Activated CD4-positive, alpha-beta memory T cell treated with anti-CD3 and anti-CD28 coated beads, Interleukin-2, amount 10 ng/mL, durations not matched to agents 7 days and 5 days (primary cell): Measurements from ENCODE around the gene MPDU1. TPM values are rescaled to one million over a fixed set of nuclear protein-coding genes. Genes with fewer than 3 reads are reported as not detected.
"Not testable (repeated sequence)": the region's sequence is repeated elsewhere in the genome, so short reads cannot be mapped to it uniquely, and the experiment has no call there.

ENCODE experiments used
- CTCF ChIA-PET: fragments of 350-600 bp; sonication (Branson Sonifier 250); formaldehyde crosslinking; loops from one replicate; lab custom pipeline; 2021; ENCODE audit warnings: antibody characterized with exemption, inconsistent platforms; lab: Charles Lee
- POLR2A ChIA-PET: fragments of 350-600 bp; sonication (Branson Sonifier 250); formaldehyde crosslinking; loops from one replicate; lab custom pipeline; 2021; ENCODE audit warnings: antibody characterized with exemption; lab: Charles Lee
- DNase-seq: peaks from one replicate; pipeline ENCODE4 v3.0.0-alpha.2; 2020
- H3K27ac Mint-ChIP-seq: one replicate; pipeline ENCODE4 v1.8.0; 2021; ENCODE audit warnings: mild to moderate bottlenecking, mixed read lengths
- H3K27me3 Mint-ChIP-seq: one replicate; pipeline ENCODE4 v1.8.0; 2021; ENCODE audit warnings: mixed read lengths
- H3K36me3 Mint-ChIP-seq: one replicate; pipeline ENCODE4 v1.8.0; 2021; ENCODE audit warnings: low read depth, mixed read lengths
- H3K4me1 Mint-ChIP-seq: one replicate; pipeline ENCODE4 v1.8.0; 2021; ENCODE audit warnings: mixed read lengths
- H3K4me3 Mint-ChIP-seq: one replicate; pipeline ENCODE4 v1.8.0; 2021; ENCODE audit warnings: mild to moderate bottlenecking, mixed read lengths
- H3K9me3 Mint-ChIP-seq: one replicate; pipeline ENCODE4 v1.8.0; 2021; ENCODE audit warnings: mixed read lengths
- total RNA-seq, 2 experiments: library from RNA; stranded (reverse); gene quantifications; one replicate each; pipeline ENCODE4 v1.2.3, GENCODE V29; 2021

MPDU1 gene
- total RNA-seq, 2 experiments from 2014 or later: 54.1 to 58.6 TPM

DNA sequence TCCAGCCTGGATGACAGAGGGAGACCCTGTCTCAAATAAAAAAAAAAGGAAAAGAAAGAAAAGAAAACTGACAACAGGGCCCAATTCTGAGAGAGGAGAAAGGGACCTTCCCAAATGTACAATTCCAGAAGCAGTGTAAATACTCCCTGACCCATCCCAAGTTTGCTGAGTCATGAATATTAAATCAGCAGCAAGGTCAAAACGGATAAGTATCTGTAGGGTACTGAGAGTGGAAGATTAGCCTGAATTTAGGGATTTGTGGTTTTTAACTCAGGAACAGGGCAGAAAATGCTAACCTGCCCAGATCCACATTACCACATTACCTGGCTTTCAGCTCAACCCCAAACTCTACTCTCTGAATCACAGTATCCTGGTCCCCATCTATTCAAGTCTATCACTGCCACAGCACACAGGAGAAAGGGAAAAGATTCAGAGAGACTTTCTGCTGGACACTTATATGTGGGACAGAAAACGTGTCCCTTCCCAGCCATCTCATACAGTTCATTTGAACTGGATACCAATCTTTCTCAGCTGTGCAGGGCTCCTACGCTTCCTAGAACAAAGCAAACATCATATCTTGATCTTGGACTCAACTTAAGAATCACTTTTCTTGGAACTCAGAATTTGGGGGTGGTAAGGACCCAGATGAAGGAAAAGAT, 28.1 kb downstream of the MPDU1 start:
- DNase-seq: no peak
- no peaks in the 10 kb centered on the region for H3K9me3 Mint-ChIP-seq
- H3K4me1 Mint-ChIP-seq: peaks cover 30% of the 10 kb centered on the region
- H3K27me3 Mint-ChIP-seq: no peaks in the 10 kb centered on the region
- peaks cover 16% of the 10 kb centered on the region for H3K36me3 Mint-ChIP-seq
- CTCF ChIA-PET: interaction anchor here (0.8 to 5.1 kb wide), 2 partner anchors 51 to 75 kb away, joined by 3 to 56 read pairs; partner anchors contain the start of genes TP53 and WRAP53
- peak overlapping the region; percentile 55 for H3K27ac Mint-ChIP-seq
- POLR2A ChIA-PET: interaction anchor here (1.2 to 2.0 kb wide), 5 partner anchors 28 to 208 kb away, joined by 3 to 8 read pairs (median 3); partner anchors contain the start of genes CD68, MPDU1, TMEM256 and WRAP53
- H3K4me3 Mint-ChIP-seq: peak overlapping the region; percentile 39

DNA sequence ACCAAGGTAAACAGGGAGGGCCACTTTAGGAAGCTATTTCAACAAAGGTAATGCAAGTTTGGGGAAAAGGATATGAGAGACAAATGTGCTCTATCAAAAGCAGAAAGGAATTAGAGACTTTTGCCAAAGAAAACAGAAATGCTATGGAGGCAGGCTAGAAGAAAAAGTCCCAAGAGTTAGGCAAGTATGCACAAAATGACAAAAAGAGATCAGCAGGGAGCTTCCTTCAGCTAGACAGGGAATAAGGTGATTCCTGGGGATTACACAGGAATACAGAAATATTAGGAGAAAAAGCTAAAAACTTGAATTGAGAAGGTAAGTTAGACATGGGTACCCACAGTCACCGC, 28.6 kb downstream of the MPDU1 start:
- POLR2A ChIA-PET: interaction anchor here (1.2 kb wide), 3 partner anchors 76 to 208 kb away, joined by 3 to 5 read pairs (median 3); partner anchors contain the start of genes TMEM256 and WRAP53
- H3K9me3 Mint-ChIP-seq: no peaks in the 10 kb centered on the region
- H3K4me1 Mint-ChIP-seq: peaks cover 30% of the 10 kb centered on the region
- peaks cover 16% of the 10 kb centered on the region for H3K36me3 Mint-ChIP-seq
- H3K27me3 Mint-ChIP-seq: no peaks in the 10 kb centered on the region
- no peak for DNase-seq
- peak overlapping the region; percentile 55 for H3K27ac Mint-ChIP-seq
- peak overlapping the region; percentile 39 for H3K4me3 Mint-ChIP-seq
- CTCF ChIA-PET: interaction anchor here (0.8 to 5.1 kb wide), 2 partner anchors 52 to 74 kb away, joined by 3 to 56 read pairs; partner anchors contain the start of genes TP53 and WRAP53

GRCh38 chr17:7613769-7614424, 30.2 kb downstream of the MPDU1 start:
- Mint-ChIP-seq H3K36me3 (peaks cover 16% of the 10 kb centered on the region), H3K9me3 (no peaks in the 10 kb centered on the region), H3K4me1 (peaks cover 30% of the 10 kb centered on the region), H3K4me3 (peak overlapping the region; percentile 89), H3K27me3 (no peaks in the 10 kb centered on the region), H3K27ac (peak overlapping the region; percentile 78)
- no peak for DNase-seq
- ChIA-PET POLR2A (interaction anchor here (0.6 to 4.8 kb wide), 11 partner anchors 8 to 130 kb away, joined by 3 to 62 read pairs (median 4); partner anchors contain the start of genes CD68, MPDU1, POLR2A and SAT2), CTCF (interaction anchor here (1.1 to 5.1 kb wide), 6 partner anchors 15 to 179 kb away, joined by 3 to 56 read pairs (median 4); partner anchors contain the start of genes TMEM102, TP53 and WRAP53)

DNA sequence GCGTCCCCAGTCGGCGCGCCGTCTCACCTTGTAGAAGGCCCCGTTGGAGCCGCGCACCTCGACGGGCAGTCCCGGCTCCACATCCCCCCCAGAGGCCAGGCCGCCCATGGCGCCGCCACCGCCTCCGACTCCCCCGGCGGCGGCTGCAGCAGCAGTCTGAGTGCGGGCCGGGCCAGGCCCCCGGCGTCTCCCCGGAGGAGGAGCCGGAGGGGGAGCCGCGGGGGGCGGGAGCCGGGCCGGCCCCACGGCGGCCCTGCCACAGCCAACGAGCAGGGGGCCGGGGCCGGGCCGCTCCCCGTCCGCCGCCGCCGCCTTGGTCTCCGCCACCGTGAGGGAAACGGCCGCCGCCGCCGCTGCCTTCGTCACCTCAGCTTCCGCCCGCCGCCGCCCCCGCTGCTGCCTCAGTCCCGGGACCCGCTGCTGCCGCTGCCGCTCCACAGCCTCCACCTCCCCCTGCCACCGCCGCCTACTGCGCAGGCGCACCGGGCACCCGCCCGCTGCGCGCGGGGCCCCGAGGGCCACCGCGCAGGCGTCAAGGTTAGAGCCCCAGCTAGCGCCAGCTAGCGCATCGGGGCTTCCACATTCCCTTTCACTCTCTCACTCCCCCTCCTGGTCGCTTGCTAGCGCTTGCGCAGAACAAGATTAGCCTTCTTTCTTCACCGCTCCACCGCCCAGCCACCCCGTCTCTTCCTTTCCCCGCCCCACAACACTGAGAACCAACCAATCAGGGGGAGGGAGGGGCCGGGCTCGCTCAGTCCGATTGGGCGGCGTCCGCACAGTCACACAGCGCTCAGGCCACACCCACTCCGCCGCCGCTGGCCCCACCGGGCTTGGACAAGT, 31.0 kb downstream of the MPDU1 start, which contains the start of gene FXR2:
Gene FXR2, minus strand, starts transcription at position 473 of the 840 bp plus-strand sequence. Its CDS starts 365 bp downstream, at position 108.
- peak; percentile 99 for DNase-seq
- peaks cover 27% of the 10 kb centered on the region for H3K4me1 Mint-ChIP-seq
- H3K27ac Mint-ChIP-seq: peak within 1 kb of the TSS; percentile 82
- no peaks in the 10 kb centered on the region for H3K9me3 Mint-ChIP-seq
- no peaks in the 10 kb centered on the region for H3K27me3 Mint-ChIP-seq
- ChIA-PET CTCF (interaction anchor here (0.6 to 5.1 kb wide), 24 partner anchors 9 to 564 kb away, joined by 3 to 56 read pairs (median 3); partner anchors contain the start of genes GABARAP, SAT2, SOX15 and TMEM102), POLR2A (interaction anchor here (0.6 to 4.8 kb wide), 17 partner anchors 9 to 681 kb away, joined by 3 to 62 read pairs (median 4); partner anchors contain the start of genes CD68, MPDU1, POLR2A and SAT2)
- H3K36me3 Mint-ChIP-seq: peaks cover 14% of the 10 kb centered on the region
- peak within 1 kb of the TSS; percentile 89 for H3K4me3 Mint-ChIP-seq

DNA sequence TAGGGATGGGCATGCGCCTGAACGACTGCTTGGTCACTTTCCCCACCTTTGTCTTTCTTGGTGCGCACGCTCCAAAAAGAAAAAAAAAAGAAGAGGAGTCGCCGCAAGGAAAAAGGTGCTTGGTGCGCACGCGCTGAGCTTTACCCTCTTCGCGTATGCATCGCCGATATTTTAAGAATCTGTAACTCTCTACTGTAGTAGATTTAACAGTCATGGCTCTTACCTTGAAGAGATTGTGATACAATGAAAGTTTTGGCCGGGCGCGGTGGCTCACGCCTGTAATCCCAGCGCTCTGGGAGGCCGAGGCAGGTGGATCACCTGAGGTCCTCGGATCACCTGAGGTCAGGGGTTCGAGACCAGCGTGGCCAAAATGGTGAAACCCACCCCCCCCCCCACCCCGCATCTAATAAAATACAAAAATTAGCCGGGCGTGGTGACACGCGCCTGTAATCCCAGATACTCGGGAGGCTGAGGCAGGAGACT, 31.7 kb downstream of the MPDU1 start:
- H3K36me3 Mint-ChIP-seq: peaks cover 14% of the 10 kb centered on the region
- ChIA-PET CTCF (interaction anchor here (0.7 to 5.1 kb wide), 20 partner anchors 9 to 478 kb away, joined by 3 to 56 read pairs (median 4); partner anchors contain the start of genes GABARAP, SAT2, SOX15 and TP53), POLR2A (interaction anchor here (0.6 to 4.8 kb wide), 12 partner anchors 12 to 680 kb away, joined by 3 to 62 read pairs (median 4); partner anchors contain the start of genes MPDU1, POLR2A, SAT2 and SLC25A35)
- H3K4me1 Mint-ChIP-seq: peaks cover 27% of the 10 kb centered on the region
- no peaks in the 10 kb centered on the region for H3K9me3 Mint-ChIP-seq
- no peak for DNase-seq
- H3K27ac Mint-ChIP-seq: peak overlapping the region; percentile 82
- peak overlapping the region; percentile 76 for H3K4me3 Mint-ChIP-seq
- H3K27me3 Mint-ChIP-seq: no peaks in the 10 kb centered on the region

DNA sequence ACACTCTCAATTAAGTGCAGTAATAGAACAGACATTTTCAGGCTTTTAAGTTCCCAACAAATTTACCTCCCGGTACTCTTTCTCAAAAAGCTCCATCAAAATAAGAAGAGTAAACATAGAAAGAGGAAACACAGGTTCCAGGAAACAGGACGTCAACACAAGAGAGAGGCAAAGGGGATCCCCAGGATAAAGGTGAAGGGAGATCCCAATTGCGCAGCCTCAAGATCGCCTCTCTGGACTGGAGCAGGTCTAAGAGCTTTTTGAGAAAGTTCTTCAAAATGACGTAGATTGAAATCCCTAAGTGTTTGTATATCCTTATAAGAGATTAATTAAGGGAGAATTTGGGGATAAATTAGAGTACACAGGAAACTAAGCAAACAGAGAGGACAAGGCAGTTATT, 35.0 kb downstream of the MPDU1 start:
- ChIA-PET CTCF (interaction anchor here (1.1 to 1.8 kb wide), 2 partner anchors 9 to 29 kb away, joined by 4 to 5 read pairs; partner anchors contain the start of genes SAT2 and SOX15), POLR2A (no interaction called here)
- H3K27ac Mint-ChIP-seq: no peak overlapping the region
- no peak for DNase-seq
- no peaks in the 10 kb centered on the region for H3K27me3 Mint-ChIP-seq
- peaks cover 5% of the 10 kb centered on the region for H3K4me1 Mint-ChIP-seq
- peaks cover 2% of the 10 kb centered on the region for H3K36me3 Mint-ChIP-seq
- no peaks in the 10 kb centered on the region for H3K9me3 Mint-ChIP-seq
- H3K4me3 Mint-ChIP-seq: no peak overlapping the region

DNA sequence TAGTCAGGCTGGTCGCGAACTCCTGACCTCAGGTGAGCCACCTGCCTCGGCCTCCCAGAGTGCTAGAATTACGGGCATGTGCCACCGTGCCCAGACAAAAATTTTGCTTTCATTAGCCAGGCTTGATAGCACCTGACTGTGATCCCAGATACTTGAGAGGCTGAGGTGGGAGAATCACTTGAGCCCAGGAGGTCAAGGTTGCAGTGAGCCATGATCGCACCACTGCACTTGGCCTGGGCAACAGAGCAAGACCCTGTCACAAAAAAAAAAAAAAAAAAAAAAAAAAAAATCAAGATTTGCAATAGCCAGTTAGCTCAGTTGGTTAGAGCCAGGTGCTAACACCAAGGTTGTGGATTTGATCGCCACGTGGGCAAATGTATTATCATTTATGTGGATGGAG, 37.2 kb downstream of the MPDU1 start:
- no peaks in the 10 kb centered on the region for H3K36me3 Mint-ChIP-seq
- no peaks in the 10 kb centered on the region for H3K27me3 Mint-ChIP-seq
- DNase-seq: no peak
- H3K4me3 Mint-ChIP-seq: no peak overlapping the region
- ChIA-PET POLR2A (interaction anchor here (1.6 kb wide), 1 partner anchor 66 kb away, joined by 3 read pairs; the partner anchor contains the start of gene TP53), CTCF (interaction anchor here (0.6 kb wide), 2 partner anchors 52 to 575 kb away, joined by 3 to 5 read pairs; no protein-coding TSS in a partner anchor)
- no peak overlapping the region for H3K27ac Mint-ChIP-seq
- no peaks in the 10 kb centered on the region for H3K4me1 Mint-ChIP-seq
- no peaks in the 10 kb centered on the region for H3K9me3 Mint-ChIP-seq

DNA sequence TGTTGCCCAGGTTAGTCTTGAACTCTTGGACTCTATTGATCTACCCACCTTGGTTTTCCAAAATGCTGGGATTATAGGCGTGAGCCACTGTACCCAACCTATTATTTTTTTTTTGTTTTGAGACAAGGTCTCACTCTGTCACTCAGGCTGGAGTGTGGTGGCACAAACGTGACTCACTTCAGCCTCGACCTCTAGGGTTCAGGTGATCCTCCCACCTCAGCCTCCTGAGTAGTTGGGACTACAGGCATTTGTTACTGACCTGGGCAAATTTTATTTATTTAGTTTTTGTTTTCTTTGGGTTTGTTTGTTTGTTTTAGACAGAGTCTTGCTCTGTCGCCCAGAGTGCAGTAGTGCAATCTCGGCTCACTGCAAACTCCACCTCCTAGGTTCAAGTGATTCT, 40.0 kb downstream of the MPDU1 start:
- no peak for DNase-seq
- no peak overlapping the region for H3K27ac Mint-ChIP-seq
- ChIA-PET CTCF (interaction anchor here (1.2 kb wide), 1 partner anchor 9 kb away, joined by 5 read pairs; the partner anchor contains the start of gene FXR2), POLR2A (no interaction called here)
- no peaks in the 10 kb centered on the region for H3K9me3 Mint-ChIP-seq
- H3K4me1 Mint-ChIP-seq: peaks cover 14% of the 10 kb centered on the region
- H3K4me3 Mint-ChIP-seq: no peak overlapping the region
- peaks cover 3% of the 10 kb centered on the region for H3K36me3 Mint-ChIP-seq
- no peaks in the 10 kb centered on the region for H3K27me3 Mint-ChIP-seq

GRCh38 chr17:7625749-7626148, 42.1 kb downstream of the MPDU1 start:
- H3K27ac Mint-ChIP-seq, H3K9me3 Mint-ChIP-seq, H3K4me3 Mint-ChIP-seq, H3K27me3 Mint-ChIP-seq, H3K36me3 Mint-ChIP-seq, DNase-seq: not testable (repeated sequence)
- peaks cover 14% of the 10 kb centered on the region for H3K4me1 Mint-ChIP-seq
- POLR2A ChIA-PET: interaction anchor here (2.7 to 4.5 kb wide), 2 partner anchors 41 to 61 kb away, joined by 13 to 63 read pairs; partner anchors contain the start of genes MPDU1, TP53 and WRAP53
- CTCF ChIA-PET: interaction anchor here (2.4 kb wide), 1 partner anchor 11 kb away, joined by 14 read pairs; the partner anchor contains the start of gene FXR2

DNA sequence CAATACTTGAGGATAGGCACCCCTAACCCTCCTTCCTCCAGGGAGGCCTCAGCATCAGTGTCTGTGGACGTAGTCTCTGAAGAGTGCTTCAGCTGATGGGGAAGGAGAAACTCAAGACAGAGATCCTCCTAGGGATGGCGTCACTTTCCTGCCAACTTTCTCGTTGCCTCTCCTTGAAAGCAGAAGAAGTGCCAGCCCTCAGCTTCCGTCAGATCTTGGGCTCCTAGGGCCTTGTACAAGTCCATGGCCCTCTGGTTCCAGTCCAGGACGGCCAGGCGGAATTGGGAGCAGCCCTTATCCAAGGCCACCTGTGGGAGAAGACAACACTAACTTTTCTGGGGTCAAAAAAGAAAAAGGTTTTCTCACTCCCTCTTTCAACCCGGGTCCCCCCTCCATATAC, 42.7 kb downstream of the MPDU1 start:
- DNase-seq: no peak
- Mint-ChIP-seq H3K27ac (no peak overlapping the region), H3K9me3 (no peaks in the 10 kb centered on the region), H3K4me3 (peak overlapping the region; percentile 92), H3K27me3 (no peaks in the 10 kb centered on the region), H3K4me1 (peaks cover 14% of the 10 kb centered on the region), H3K36me3 (peaks cover 3% of the 10 kb centered on the region)
- ChIA-PET POLR2A (interaction anchor here (1.8 to 4.5 kb wide), 3 partner anchors 12 to 60 kb away, joined by 10 to 63 read pairs (median 13); partner anchors contain the start of genes FXR2, MPDU1, TP53 and WRAP53), CTCF (interaction anchor here (2.4 kb wide), 1 partner anchor 11 kb away, joined by 14 read pairs; the partner anchor contains the start of gene FXR2)

DNA sequence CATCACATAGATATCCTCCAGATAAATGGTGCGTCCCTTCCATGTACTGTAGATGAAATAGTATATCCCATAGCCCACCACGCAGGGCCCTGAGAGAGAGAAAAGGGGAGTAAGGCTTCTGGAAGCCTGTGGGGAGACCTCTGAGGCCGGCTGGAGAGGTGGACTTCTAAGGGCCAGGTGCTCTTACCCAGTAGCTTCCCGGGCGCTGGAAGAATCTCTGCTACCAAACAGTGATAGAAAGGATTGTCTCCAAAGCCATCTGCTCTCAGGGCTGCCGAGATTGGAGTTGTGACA, 43.3 kb downstream of the MPDU1 start:
- POLR2A ChIA-PET: interaction anchor here (1.4 to 4.5 kb wide), 4 partner anchors 12 to 216 kb away, joined by 3 to 63 read pairs (median 12); partner anchors contain the start of genes FXR2, MPDU1, TP53 and WRAP53

More for the DNA sequence above, 43.3 kb downstream of the MPDU1 start:
- Mint-ChIP-seq H3K36me3 (peaks cover 3% of the 10 kb centered on the region), H3K27me3 (no peaks in the 10 kb centered on the region), H3K9me3 (no peaks in the 10 kb centered on the region), H3K27ac (no peak overlapping the region), H3K4me3 (peak overlapping the region; percentile 92), H3K4me1 (peaks cover 14% of the 10 kb centered on the region)
- no peak for DNase-seq
- CTCF ChIA-PET: interaction anchor here (1.5 to 2.4 kb wide), 4 partner anchors 9 to 61 kb away, joined by 3 to 25 read pairs (median 10); partner anchors contain the start of genes FXR2, TP53 and WRAP53
